Pancreas (tissue), 10 donors: ENCODE measurements around the gene DGUOK. TPM values are rescaled to one million over a fixed set of nuclear protein-coding genes. Genes with fewer than 3 reads are reported as not detected.

ENCODE experiments used
- ATAC-seq, 4 donors: fragments of 200-7000 bp; cut with Tn5 transposase; one replicate each; pipeline versions ENCODE4 v1.8.0 to v1.9.1; 2020; ENCODE audit warnings: mild to moderate bottlenecking in 4 of 4, moderate library complexity in 4 of 4
- DNase-seq, 6 donors: peaks; one replicate each; pipeline ENCODE4 v3.0.0-alpha.2; 2020
- FAIRE-seq: peaks from 2 replicates; lab custom pipeline; 2012; peaks lifted over from hg19 to GRCh38; lab: Jason Lieb, UNC
- H3K27ac ChIP-seq, 4 donors: fragments of 200-600 bp; sonication (generic); 1 replicate in 3 of 4; 2 replicates in 1 of 4; pipeline versions ENCODE4 v1.5.0 to v1.8.0; 2020
- H3K27me3 ChIP-seq, 4 donors: fragments of 200-600 bp; one replicate each; pipeline ENCODE4 v1.8.0; 2021
- H3K36me3 ChIP-seq, 3 donors: fragments of 200-600 bp; sonication (generic) in 1 of 3; one replicate each; pipeline versions ENCODE4 v1.5.0 to v1.8.0; 2020 to 2021
- H3K4me1 ChIP-seq, 3 donors: fragments of 200-600 bp; one replicate each; pipeline ENCODE4 v1.8.0; 2021
- H3K4me3 ChIP-seq, 4 donors: fragments of 200-600 bp; sonication (generic) in 2 of 4; one replicate each; pipeline versions ENCODE4 v1.5.0 to v1.8.0; 2020 to 2021
- H3K9me3 ChIP-seq, 4 donors: fragments of 200-600 bp; one replicate each; pipeline ENCODE4 v1.8.0; 2021
- CTCF ChIP-seq, 4 donors: fragments of 200-600 bp; sonication (generic) in 3 of 4; IDR thresholded peaks; one replicate each; pipeline versions ENCODE4 v1.5.0 to v1.8.0; 2021; ENCODE audit warnings: antibody characterized with exemption in 4 of 4
- WGBS, 2 donors: extraction: QIAGEN DNeasy Blood & Tissue Kit; methylation state at CpG; one replicate each; pipeline ENCODE4 v1.1.7; 2013; 5-methylcytosine and 5-hydroxymethylcytosine counted together
- intact Hi-C, 3 donors: fragments of 100-400 bp; cut with DNase I; formaldehyde crosslinking; loops; one replicate each; pipeline versions ENCODE4 v1.11.1 to v1.14.2; 2022
- polyA plus RNA-seq, 2 donors: library from polyadenylated mRNA; stranded (reverse); fragments of 200-250 nt; gene quantifications; one replicate each; pipeline ENCODE4 v1.2.3, GENCODE V29; 2013
- total RNA-seq, 6 donors: library from RNA; stranded (reverse); fragmentation: NEBNext Ultra II Directional in 4 of 6; extraction: Animal tissue kit (Norgen Biotek cat#: 25700) in 4 of 6; gene quantifications; one replicate each; pipeline versions ENCODE4 v1.2.1 to v1.2.4, GENCODE V29; 2021 to 2023
- donor health status: healthy with polysubstance abuse.
- donor health status: DM: no; HTN: no; CAD: no; lungs with moderate emphysema.
- donor health status: DM: no; HTN: no; CAD: no.
- donor health status: control.
- donor health status: control.
- donor health status: Bipolar disorder and iron deficiency.
- donor health status: DM: yes; HTN: yes; CAD: no.
- donor health status: DM: no; HTN: no; CAD: no.
- donor health status: DM: no; HTN: no; CAD: no.
- donor health status: DM: yes; HTN: yes; CAD: no.

Gene DGUOK
- total and polyA plus RNA-seq, 8 donors, result 13.1 to 47.0 (median 17.3) TPM

GRCh38 chr2:73942664-73943063 is 16.0 kb downstream of the DGUOK start:
- Histone ChIP-seq H3K4me1 (no peaks in the 10 kb centered on the region), H3K27me3 (no peaks in the 10 kb centered on the region), H3K27ac (no peak overlapping the region), H3K9me3 (no peaks in the 10 kb centered on the region), H3K4me3 (no peak overlapping the region), H3K36me3 (peaks cover 0 to 2% (median 0%) of the 10 kb centered on the region in 3 donors)
- intact Hi-C loops, result no loop called here
- no peak for TF ChIP-seq CTCF (IDR thresholded peaks at IDR 0.05)
- FAIRE-seq, result no peak
- no peak for ATAC-seq
- DNase-seq, result no peak
- 56 to 57% methylated on average over 2 of the region's 2 CpGs for WGBS, 2 donors

- FAIRE-seq (no peak), DNase-seq (no peak), ATAC-seq (no peak)
- WGBS, 2 donors, result 96 to 97% methylated on average over 4 of the region's 4 CpGs
- Histone ChIP-seq H3K4me3 (no peak overlapping the region), H3K27me3 (no peaks in the 10 kb centered on the region), H3K9me3 (no peaks in the 10 kb centered on the region), H3K27ac (no peak overlapping the region), H3K4me1 (no peaks in the 10 kb centered on the region), H3K36me3 (peaks cover 0 to 10% (median 6%) of the 10 kb centered on the region in 3 donors)
- no peak for TF ChIP-seq CTCF (IDR thresholded peaks at IDR 0.05)
- intact Hi-C loops, result no loop called here
Measured at GRCh38 chr2:73944714-73945113, 18.0 kb downstream of the DGUOK start.

GRCh38 chr2:73946215-73946614 is 19.5 kb downstream of the DGUOK start:
- no peak for TF ChIP-seq CTCF (IDR thresholded peaks at IDR 0.05)
- Histone ChIP-seq H3K4me1 (no peaks in the 10 kb centered on the region), H3K36me3 (peaks cover 0 to 18% (median 6%) of the 10 kb centered on the region in 3 donors), H3K27me3 (no peaks in the 10 kb centered on the region), H3K27ac (no peak overlapping the region), H3K4me3 (no peak overlapping the region), H3K9me3 (no peaks in the 10 kb centered on the region)
- WGBS, 2 donors, result 85 to 92% methylated on average over 1 of the region's 1 CpG
- DNase-seq, result no peak
- ATAC-seq, result no peak
- FAIRE-seq, result no peak
- intact Hi-C loops, result no loop called here

- TF ChIP-seq CTCF (IDR thresholded peaks at IDR 0.05), result no peak
- no peak overlapping the region for H3K27ac ChIP-seq
- no peak for FAIRE-seq
- H3K9me3 ChIP-seq, result no peaks in the 10 kb centered on the region
- no peak for ATAC-seq
- H3K36me3 ChIP-seq, result peaks cover 0 to 22% (median 6%) of the 10 kb centered on the region in 3 donors
- 82 to 89% methylated on average over 3 of the region's 3 CpGs for WGBS, 2 donors
- no peaks in the 10 kb centered on the region for H3K27me3 ChIP-seq
- H3K4me1 ChIP-seq, result no peaks in the 10 kb centered on the region
- no peak for DNase-seq
- intact Hi-C loops, result no loop called here
- no peak overlapping the region for H3K4me3 ChIP-seq
Measured at GRCh38 chr2:73946666-73947065, 20.0 kb downstream of the DGUOK start.

GRCh38 chr2:73947412-73948018 is 20.8 kb downstream of the DGUOK start:
- WGBS, 2 donors, result 82 to 88% methylated on average over 5 of the region's 5 CpGs

More at GRCh38 chr2:73947412-73948018, 20.8 kb downstream of the DGUOK start:
- H3K4me3 ChIP-seq, result no peak overlapping the region
- no peaks in the 10 kb centered on the region for H3K9me3 ChIP-seq
- H3K27me3 ChIP-seq, result no peaks in the 10 kb centered on the region
- no peaks in the 10 kb centered on the region for H3K4me1 ChIP-seq
- ATAC-seq (no peak), DNase-seq (no peak), FAIRE-seq (no peak)
- TF ChIP-seq CTCF (IDR thresholded peaks at IDR 0.05), result no peak
- no peak overlapping the region for H3K27ac ChIP-seq
- H3K36me3 ChIP-seq, result peaks cover 0 to 30% (median 6%) of the 10 kb centered on the region in 3 donors
- intact Hi-C loops, result no loop called here
